SK-N-SH (cell line): ENCODE results near the gene SEMA3C. TPM values are rescaled to one million over a fixed set of nuclear protein-coding genes. Genes with fewer than 3 reads are reported as not detected.
A peak's percentile ranks its signal among the peaks of the same experiment; 100 is the strongest.

Experiments used
- CTCF ChIA-PET: fragments of 300-600, 350-600 bp; formaldehyde crosslinking; extraction: SDS; loops from one replicate; lab custom pipeline; 2021; lab: Yijun Ruan, JAX
- POLR2A ChIA-PET: fragments of 350-600 bp; sonication (Branson Sonifier 250); formaldehyde crosslinking; extraction: SDS; loops from one replicate; lab custom pipeline; 2020; ENCODE audit warnings: antibody characterized with exemption, inconsistent platforms; lab: Yijun Ruan, JAX
- DNase-seq: peaks from one replicate; pipeline ENCODE4 v3.0.0; 2012
- H2AFZ ChIP-seq: fragments of 200-600 bp; sonication (generic); 2 replicates; pipeline ENCODE4 v1.8.1; 2016; ENCODE audit warnings: antibody characterized with exemption, mild to moderate bottlenecking, low read depth
- H3F3A ChIP-seq: fragments of 200-600 bp; sonication (generic); replicated peaks from 2 replicates; pipeline ENCODE3; 2016; ENCODE audit warnings: antibody characterized with exemption, mild to moderate bottlenecking; ENCODE audit not compliant: insufficient read depth
- H3K27ac ChIP-seq, 2 experiments: fragments of 200-500 bp in 1 of 2; fragments of 200-600 bp in 1 of 2; sonication (Bioruptor generic) in 1 of 2; sonication (generic), shearing (Covaris generic) in 1 of 2; 2 replicates each; pipeline versions ENCODE4 v1.5.1 to v1.6.1; 2014 to 2016; ENCODE audit warnings: low read depth in 2 of 2, inconsistent platforms in 1 of 2, low read length in 1 of 2, mild to moderate bottlenecking in 1 of 2, mixed read lengths in 1 of 2
- H3K27me3 ChIP-seq: fragments of 200-600 bp; sonication (generic), shearing (Covaris generic); 2 replicates; pipeline ENCODE4 v1.6.1; 2016; ENCODE audit warnings: mixed run types; ENCODE audit not compliant: insufficient read depth
- H3K36me3 ChIP-seq, 2 experiments: fragments of 200-500 bp in 1 of 2; fragments of 200-600 bp in 1 of 2; sonication (Bioruptor generic) in 1 of 2; sonication (generic) in 1 of 2; replicated peaks in 1 of 2; 2 replicates each; pipeline versions ENCODE3 to v1.5.1; 2014 to 2016; ENCODE audit warnings: low read length in 1 of 2, mild to moderate bottlenecking in 1 of 2; ENCODE audit not compliant: insufficient read depth in 2 of 2, control insufficient read depth in 1 of 2
- H3K4me1 ChIP-seq, 2 experiments: fragments of 200-500 bp in 1 of 2; fragments of 200-600 bp in 1 of 2; sonication (Bioruptor generic) in 1 of 2; sonication (generic), shearing (Covaris generic) in 1 of 2; 2 replicates each; pipeline versions ENCODE4 v1.5.1 to v1.6.1; 2014 to 2016; ENCODE audit warnings: low read depth in 1 of 2, low read length in 1 of 2, mixed run types in 1 of 2; ENCODE audit not compliant: insufficient read depth in 2 of 2, control insufficient read depth in 1 of 2
- H3K4me2 ChIP-seq: fragments of 200-600 bp; sonication (generic), shearing (Covaris generic); 2 replicates; pipeline ENCODE4 v1.6.1; 2017; ENCODE audit warnings: mixed run types
- H3K4me3 ChIP-seq, 2 experiments: fragments of 200-500 bp in 1 of 2; fragments of 200-600 bp in 1 of 2; sonication (Bioruptor generic) in 1 of 2; sonication (generic), shearing (Covaris generic) in 1 of 2; 2 replicates each; pipeline versions ENCODE4 v1.5.1 to v1.8.1; 2014 to 2016; ENCODE audit warnings: low read depth in 2 of 2, inconsistent platforms in 1 of 2, low read length in 1 of 2, mild to moderate bottlenecking in 1 of 2, mixed read lengths in 1 of 2, moderate library complexity in 1 of 2
- H3K79me2 ChIP-seq: fragments of 200-600 bp; sonication (generic); 2 replicates; pipeline ENCODE4 v1.8.1; 2017; ENCODE audit warnings: mild to moderate bottlenecking; ENCODE audit not compliant: insufficient read depth
- H3K9ac ChIP-seq: fragments of 200-600 bp; sonication (generic); 2 replicates; pipeline ENCODE4 v1.6.1; 2017; ENCODE audit warnings: mixed run types
- H3K9me2 ChIP-seq: fragments of 200-600 bp; sonication (generic); 2 replicates; pipeline ENCODE4 v1.6.1; 2017; ENCODE audit warnings: mixed run types
- H3K9me3 ChIP-seq: fragments of 200-600 bp; sonication (generic); 2 replicates; pipeline ENCODE4 v1.6.1; 2017; ENCODE audit warnings: mixed run types, mild to moderate bottlenecking, moderate library complexity
- H4K20me1 ChIP-seq: fragments of 200-600 bp; sonication (generic); 2 replicates; pipeline ENCODE4 v1.6.1; 2017; ENCODE audit warnings: mild to moderate bottlenecking, mixed run types; ENCODE audit not compliant: insufficient read depth
- CHD2 ChIP-seq: fragments of 150-350 bp; IDR thresholded peaks from 2 replicates; pipeline ENCODE4 v1.6.1; 2018; ENCODE audit warnings: low read length; ENCODE audit not compliant: partially characterized antibody
- CTCF ChIP-seq: fragments of 200-600 bp; sonication (generic); IDR thresholded peaks from 2 replicates; pipeline ENCODE4 v1.6.1; 2017; ENCODE audit warnings: antibody characterized with exemption, mild to moderate bottlenecking, moderate library complexity
- FOXJ3 ChIP-seq: sonication (generic); formaldehyde crosslinking; IDR thresholded peaks from 2 replicates; pipeline ENCODE4 v1.5.1; 2020; ENCODE audit warnings: mild to moderate bottlenecking, missing genetic modification reagents
- JUND ChIP-seq: IDR thresholded peaks from 2 replicates; pipeline ENCODE4 v1.4.0; 2012
- MXI1 ChIP-seq: IDR thresholded peaks from 2 replicates; pipeline ENCODE4 v1.6.1; 2012; ENCODE audit warnings: mild to moderate bottlenecking, low read depth, low read length, improper control_type of control experiment
- PBX3 ChIP-seq: IDR thresholded peaks from 2 replicates; pipeline ENCODE4; 2012
- RFX5 ChIP-seq: IDR thresholded peaks from 2 replicates; pipeline ENCODE4 v1.6.1; 2012; ENCODE audit warnings: mild to moderate bottlenecking, improper control_type of control experiment, low read length
- TAF1 ChIP-seq: IDR thresholded peaks from 2 replicates; pipeline ENCODE4 v1.6.1; 2012; ENCODE audit warnings: low read depth, mild to moderate bottlenecking, low read length, moderate library complexity, borderline replicate concordance
- TCF12 ChIP-seq: IDR thresholded peaks from 2 replicates; pipeline ENCODE4 v1.4.0; 2012
- TEAD4 ChIP-seq: IDR thresholded peaks from 2 replicates; pipeline ENCODE4 v1.4.0; 2012; ENCODE audit warnings: mild to moderate bottlenecking, borderline replicate concordance; ENCODE audit not compliant: insufficient read depth
- USF1 ChIP-seq: IDR thresholded peaks from 2 replicates; pipeline ENCODE4 v1.4.0; 2012; ENCODE audit warnings: low read depth, borderline replicate concordance
- USF2 ChIP-seq: fragments of 150-350 bp; IDR thresholded peaks from 2 replicates; pipeline ENCODE4 v1.6.1; 2017; ENCODE audit warnings: antibody characterized with exemption, low read length, low read depth, borderline replicate concordance
- WGBS: methylation state at CpG from one replicate; pipeline ENCODE4 v1.1.6; 2017; ENCODE audit warnings: low lambda C conversion rate; 5-methylcytosine and 5-hydroxymethylcytosine counted together
- polyA plus RNA-seq, 3 experiments: library from polyadenylated mRNA; depleted of rRNA; stranded (reverse); fragments of >200 nt; gene quantifications; 2 replicates each; pipeline ENCODE4 v1.2.3, GENCODE V29; 2012

The SEMA3C gene
- polyA plus RNA-seq, 1 of the 3 experiments (the other 2 are of a cell fraction): 51.1 TPM

- no peak for TF ChIP-seq USF1
- no peak for TF ChIP-seq TAF1
- peak; percentile 73 for TF ChIP-seq PBX3
- TF ChIP-seq CTCF: no peak
Measured at GRCh38 chr7:80835251-80835650, 83.6 kb downstream of the SEMA3C start (continued).

- ChIA-PET CTCF (interaction anchor here (0.7 to 1.6 kb wide), 3 partner anchors 9 to 82 kb away, joined by 3 to 5 read pairs (median 3); no protein-coding TSS in a partner anchor), POLR2A (interaction anchor here (0.6 kb wide), 1 partner anchor 12 kb away, joined by 3 read pairs; no protein-coding TSS in a partner anchor)
- Histone ChIP-seq H3K9me2 (no peaks in the 10 kb centered on the region), H3F3A (peaks cover 3% of the 10 kb centered on the region), H4K20me1 (no peaks in the 10 kb centered on the region), H3K9me3 (no peaks in the 10 kb centered on the region), H3K79me2 (peaks cover 24% of the 10 kb centered on the region; the same call in 1 of the 2 replicates), H3K4me1 (peaks cover 29 to 35% of the 10 kb centered on the region in 2 experiments), H3K27me3 (no peaks in the 10 kb centered on the region), H3K27ac (peak overlapping the region; percentile 35 to 70), H3K36me3 (no peaks in the 10 kb centered on the region), H2AFZ (no peak overlapping the region), H3K9ac (no peak overlapping the region), H3K4me3 (no peak overlapping the region), H3K4me2 (no peak overlapping the region)
- no peak for DNase-seq
- TF ChIP-seq JUND (0 out of 2 replicates have a peak, but pooled peaks have one; percentile 13), USF1 (no peak), MXI1 (no peak), TEAD4 (no peak), RFX5 (no peak), PBX3 (peak; percentile 43; the same call in 1 of the 2 replicates), TCF12 (no peak), FOXJ3 (CRISPR knock-in tag) (no peak), USF2 (no peak), CHD2 (no peak)
- 68% methylated on average over 10 of the region's 10 CpGs for WGBS
Measured at GRCh38 chr7:80833289-80834268, 85.3 kb downstream of the SEMA3C start.
